22Rv1 (cell line): ENCODE data around the gene CAMKMT.

ENCODE experiments used
- CTCF ChIP-seq: fragments of 450-650 bp; IDR thresholded peaks from 2 replicates; pipeline ENCODE4 v1.5.1; 2017; ENCODE audit warnings: mild to moderate bottlenecking
- ZFX ChIP-seq: fragments of 450-650 bp; IDR thresholded peaks from 2 replicates; pipeline ENCODE4 v1.6.1; 2017; ENCODE audit warnings: antibody characterized with exemption, borderline replicate concordance

GRCh38 chr2:44528595-44528994, 166.8 kb downstream of the CAMKMT start:
- no peak for TF ChIP-seq CTCF
- no peak for TF ChIP-seq ZFX
